Erythroblast (primary cell): Measurements from ENCODE around the gene TRIOBP.

ENCODE experiments used
- GATA1 ChIP-seq: IDR thresholded peaks from 2 replicates; pipeline ENCODE4 v1.6.1; 2011; ENCODE audit warnings: low read depth, mild to moderate bottlenecking, control low read depth, low read length, moderate library complexity
- POLR2A ChIP-seq: IDR thresholded peaks from 2 replicates; pipeline ENCODE4 v1.6.1; 2011; ENCODE audit warnings: mild to moderate bottlenecking, low read length

- TF ChIP-seq POLR2A: no peak
- no peak for TF ChIP-seq GATA1
These were observed 18.9 kb downstream of the TRIOBP start for GRCh38 chr22:37715760-37716159.
